HG02884 (cell line): ENCODE results near the gene SP7.
"Not testable (repeated sequence)": the region's sequence is repeated elsewhere in the genome, so short reads cannot be mapped to it uniquely, and the experiment has no call there.

ENCODE experiments used
- ATAC-seq: cut with Tn5 transposase; IDR thresholded peaks from one replicate; pipeline ENCODE4 v1.9.1; 2021; ENCODE audit warnings: mild to moderate bottlenecking, moderate library complexity; ENCODE audit not compliant: unreplicated experiment

The SP7 gene

DNA sequence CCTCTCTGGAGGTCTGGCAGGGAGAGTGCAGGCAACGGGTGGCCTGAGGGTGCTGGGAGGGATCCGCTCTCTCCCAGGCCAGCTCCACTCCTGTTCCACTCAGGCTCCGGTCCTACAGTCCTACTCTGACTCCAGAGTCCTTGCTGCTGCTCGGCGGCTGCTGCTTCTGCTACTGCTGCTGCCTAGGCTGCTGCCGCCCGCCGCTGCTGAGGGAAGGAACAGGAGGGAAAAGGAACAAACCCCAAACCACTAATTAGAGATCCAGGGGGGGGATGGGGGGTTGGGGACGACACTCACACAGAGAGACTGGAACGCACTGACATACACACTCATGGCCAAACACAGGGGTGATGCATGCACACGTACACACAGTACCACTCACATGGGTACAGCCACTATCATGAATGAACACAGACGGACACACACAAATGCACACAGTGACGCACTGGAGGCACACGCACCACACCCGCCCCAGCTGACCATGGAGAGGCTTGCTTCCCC, at the start of gene SP7:
SP7 (minus strand) TSS at position 174 of the 501 bp plus-strand sequence. CDS start 708 bp downstream, outside the sequence.
- no peak for ATAC-seq

DNA sequence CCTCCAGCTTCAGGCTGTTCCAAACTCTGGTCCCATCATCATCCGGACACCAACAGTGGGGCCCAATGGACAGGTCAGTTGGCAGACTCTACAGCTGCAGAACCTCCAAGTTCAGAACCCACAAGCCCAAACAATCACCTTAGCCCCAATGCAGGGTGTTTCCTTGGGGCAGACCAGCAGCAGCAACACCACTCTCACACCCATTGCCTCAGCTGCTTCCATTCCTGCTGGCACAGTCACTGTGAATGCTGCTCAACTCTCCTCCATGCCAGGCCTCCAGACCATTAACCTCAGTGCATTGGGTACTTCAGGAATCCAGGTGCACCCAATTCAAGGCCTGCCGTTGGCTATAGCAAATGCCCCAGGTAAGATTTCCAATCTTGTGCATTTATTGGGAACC, 47.1 kb upstream of the SP7 start:
- ATAC-seq: no peak

DNA sequence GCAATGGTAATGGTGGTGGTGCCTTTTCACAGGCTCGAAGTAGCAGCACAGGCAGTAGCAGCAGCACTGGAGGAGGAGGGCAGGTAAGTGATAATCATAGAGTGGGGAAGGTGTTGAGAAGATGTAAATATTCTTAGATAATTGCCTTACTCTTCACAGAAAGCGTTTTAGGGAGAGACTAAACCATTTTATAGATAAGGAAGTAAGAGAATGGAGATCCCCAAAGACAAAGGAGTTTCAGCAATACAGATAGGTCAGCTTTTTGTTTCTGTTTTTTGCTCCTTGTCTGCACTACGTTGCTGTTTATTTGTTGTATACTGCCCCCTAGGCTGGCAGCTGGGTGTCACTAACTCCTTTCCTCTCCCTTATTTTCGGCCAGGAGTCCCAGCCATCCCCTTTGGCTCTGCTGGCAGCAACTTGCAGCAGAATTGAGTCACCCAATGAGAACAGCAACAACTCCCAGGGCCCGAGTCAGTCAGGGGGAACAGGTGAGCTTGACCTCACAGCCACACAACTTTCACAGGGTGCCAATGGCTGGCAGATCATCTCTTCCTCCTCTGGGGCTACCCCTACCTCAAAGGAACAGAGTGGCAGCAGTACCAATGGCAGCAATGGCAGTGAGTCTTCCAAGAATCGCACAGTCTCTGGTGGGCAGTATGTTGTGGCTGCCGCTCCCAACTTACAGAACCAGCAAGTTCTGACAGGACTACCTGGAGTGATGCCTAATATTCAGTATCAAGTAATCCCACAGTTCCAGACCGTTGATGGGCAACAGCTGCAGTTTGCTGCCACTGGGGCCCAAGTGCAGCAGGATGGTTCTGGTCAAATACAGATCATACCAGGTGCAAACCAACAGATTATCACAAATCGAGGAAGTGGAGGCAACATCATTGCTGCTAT, 45.8 kb upstream of the SP7 start:
- ATAC-seq: no peak

DNA sequence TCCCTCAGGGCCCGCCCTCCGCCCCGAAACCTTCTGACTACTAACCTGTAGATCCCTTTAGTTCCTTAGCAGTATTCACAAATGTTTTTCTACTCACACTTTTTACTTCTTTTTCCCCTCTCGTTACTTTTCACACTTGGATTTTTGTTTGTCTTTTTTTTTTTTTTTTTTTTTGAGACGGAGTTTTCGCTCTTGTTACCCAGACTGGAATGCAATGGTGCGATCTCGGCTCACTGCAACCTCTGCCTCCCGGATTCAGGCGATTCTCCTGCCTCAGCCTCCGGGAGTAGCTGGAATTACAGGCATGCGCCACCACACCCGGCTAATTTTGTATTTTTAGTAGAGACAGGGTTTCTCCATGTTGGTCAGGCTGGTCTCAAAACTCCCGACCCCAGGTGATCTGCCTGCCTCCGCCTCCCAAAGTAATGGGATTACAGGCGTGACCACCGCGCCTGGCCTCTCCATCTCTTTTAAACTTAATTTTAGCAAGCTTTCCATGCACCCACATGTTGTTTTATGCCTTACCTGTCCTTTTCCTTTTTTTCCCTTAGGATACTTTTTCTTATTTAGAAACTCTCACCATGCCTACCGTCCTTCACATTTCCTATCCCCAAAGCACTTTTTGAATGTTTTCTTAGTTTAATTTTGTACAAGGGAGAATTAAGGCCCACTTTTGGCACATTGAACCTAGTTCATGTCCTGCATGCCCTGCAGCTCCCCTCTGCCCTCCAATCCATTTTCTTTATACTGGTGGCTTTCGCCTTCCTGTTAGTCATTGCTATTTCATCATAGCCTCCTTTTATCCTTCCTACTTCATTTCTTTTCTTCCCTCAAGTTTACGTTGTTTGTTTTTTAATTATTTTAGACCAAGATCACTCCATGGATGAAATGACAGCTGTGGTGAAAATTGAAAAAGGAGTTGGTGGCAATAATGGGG, 44.9 kb upstream of the SP7 start:
- no peak for ATAC-seq

DNA sequence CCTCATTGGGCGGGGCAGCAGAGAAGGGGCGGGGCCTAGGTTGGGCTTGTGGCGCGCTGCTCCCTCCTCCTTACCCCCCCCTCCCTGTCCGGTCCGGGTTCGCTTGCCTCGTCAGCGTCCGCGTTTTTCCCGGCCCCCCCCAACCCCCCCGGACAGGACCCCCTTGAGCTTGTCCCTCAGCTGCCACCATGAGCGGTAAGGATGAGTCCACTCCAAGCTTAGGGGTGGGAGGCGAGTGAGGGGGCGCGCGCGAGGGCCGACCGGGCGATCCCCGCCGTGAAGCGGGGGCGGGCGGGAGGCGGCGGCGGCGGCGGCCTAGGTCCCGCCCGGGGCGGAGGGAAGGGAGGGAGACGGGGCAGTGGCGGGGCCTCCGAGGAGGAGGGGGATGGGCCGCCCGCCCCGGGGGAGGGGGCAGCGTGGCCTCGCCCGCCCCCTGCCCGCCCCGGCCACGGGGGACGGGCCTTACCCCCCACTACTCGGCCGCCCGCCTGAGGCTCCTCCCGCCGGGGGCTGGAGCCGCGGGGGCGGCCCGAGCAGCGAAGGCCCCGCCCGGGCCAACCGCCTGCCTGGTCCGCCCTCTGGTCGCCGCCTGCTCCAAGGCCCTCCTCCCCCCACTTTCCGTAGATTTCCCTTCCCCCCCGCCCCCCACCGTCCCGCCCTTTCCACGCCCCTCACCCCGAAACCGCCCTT, 44.1 kb upstream of the SP7 start, which contains the start of gene SP1:
SP1 (plus strand) TSS at position 73 of the 690 bp plus-strand sequence; CDS start at position 189, 116 bp downstream.
- peak; percentile 31 for ATAC-seq

DNA sequence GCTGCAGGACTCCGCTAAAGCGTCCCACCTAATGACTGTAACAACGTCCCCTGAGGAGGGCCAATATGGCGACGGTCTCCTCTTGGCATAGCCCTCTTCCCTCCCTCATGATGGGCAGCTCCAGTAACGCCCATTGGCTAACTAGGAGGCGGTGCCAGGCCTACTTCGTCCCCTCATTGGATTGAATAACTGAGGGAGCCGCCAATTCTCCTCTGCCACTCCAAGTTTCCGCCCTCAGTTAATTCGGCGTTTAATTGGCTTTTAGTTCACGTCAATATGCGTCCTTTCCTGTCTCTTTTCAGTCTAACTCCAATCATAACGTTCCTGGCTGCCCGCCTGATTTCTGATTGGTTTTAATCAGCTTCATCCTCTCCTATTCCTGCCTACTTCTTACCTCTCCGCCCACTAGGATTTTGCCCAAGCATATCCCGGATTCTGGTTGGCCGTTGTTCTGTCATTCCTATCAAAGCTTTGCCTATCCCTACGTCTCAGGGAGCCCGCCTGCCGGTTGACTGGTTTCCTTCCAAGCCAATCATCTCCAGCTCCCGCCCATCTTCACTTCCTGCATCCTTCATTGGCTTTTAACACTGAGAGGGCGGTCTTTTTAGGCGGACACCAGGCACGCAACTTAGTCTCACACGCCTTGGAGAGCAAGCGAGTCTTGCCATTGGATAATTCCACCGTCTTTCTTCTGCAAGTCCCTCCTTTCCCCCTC, 43.4 kb upstream of the SP7 start:
- ATAC-seq: peak; percentile 64

DNA sequence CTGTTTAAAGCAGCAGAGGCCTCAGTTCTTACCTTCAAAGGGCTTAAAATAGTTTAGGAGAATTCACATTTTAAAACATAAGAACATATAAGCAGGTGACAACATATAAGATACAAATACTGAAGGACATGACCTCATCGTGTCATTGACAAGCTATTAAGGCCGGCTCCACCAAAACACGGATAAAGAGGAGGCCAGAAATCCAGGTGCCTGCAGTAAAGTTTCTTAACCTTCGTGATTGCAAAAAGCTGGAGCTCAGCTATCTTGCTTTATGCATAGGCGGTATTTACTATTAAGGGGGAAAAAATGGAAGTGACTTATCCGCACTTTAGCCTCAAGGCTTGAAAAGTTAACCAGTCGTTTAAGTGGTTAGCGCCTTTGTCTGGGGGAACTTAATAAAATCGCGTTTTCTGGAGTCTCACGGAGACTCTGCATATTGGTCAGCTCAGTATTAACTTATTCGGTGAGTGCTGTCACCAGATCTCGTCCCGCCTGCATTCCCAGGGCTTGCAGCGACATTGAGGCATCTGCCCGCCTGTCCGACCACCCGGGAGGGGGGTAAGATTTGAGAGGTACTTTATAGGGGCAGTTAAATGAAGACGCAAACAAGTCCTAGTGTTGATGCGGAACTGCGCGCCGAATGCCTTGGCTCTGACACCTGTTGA, 42.7 kb upstream of the SP7 start:
- ATAC-seq: no peak

DNA sequence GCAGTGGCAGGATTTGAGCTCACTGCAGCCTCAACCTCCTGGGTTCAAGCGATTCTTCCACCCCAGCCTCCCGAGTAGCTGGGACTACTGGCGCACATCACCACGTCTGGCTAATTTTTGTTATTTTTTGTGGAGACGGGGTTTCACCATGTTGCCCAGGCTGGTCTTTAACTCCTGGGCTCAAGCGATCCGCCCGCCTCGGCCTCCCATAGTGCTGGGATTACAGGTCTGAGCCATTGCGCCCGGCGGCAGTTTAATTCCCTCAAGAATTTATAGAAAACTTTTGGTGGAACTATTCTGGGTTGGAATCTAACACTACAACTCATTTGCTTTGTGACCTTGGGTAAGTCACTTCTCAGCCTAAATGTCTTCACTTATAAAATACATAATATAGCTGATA, 42.1 kb upstream of the SP7 start:
- ATAC-seq: no peak

DNA sequence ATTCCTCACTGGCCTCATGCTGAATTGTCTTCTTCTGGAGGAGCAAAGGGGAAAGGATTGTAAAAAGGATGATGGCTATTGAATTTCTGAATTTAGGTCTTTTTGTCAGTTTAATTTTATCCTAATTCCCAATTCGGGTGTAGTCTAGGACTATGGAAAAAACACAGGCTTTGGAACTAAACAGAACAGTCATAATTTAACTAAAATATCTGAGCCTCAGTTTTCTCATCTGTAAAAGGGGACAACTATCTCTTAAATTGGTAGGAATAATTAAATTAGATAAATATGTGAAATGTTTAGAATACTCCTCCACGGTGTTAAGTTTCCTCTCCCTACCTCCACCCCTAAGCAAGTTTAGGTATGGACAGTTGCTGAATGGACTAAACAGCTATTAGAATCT, 40.6 kb upstream of the SP7 start:
- ATAC-seq: no peak

DNA sequence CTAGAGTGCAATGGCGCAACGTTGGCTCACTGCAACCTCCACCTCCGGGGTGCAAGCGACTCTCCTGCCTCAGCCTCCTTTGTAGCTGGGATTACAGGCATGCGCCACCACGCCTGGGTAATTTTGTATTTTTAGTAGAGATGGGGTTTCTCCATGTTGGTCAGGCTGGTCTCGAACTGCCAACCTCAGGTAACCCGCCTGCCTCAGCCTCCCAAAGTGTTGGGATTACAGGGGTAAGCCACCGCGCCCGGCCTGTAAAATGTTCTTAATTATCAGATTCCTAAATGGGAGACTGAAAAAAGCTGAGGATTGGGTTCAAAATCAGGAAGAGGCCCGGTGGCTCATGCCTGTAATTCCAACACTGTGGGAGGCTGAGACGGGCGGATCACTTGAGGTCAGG, 38.1 kb upstream of the SP7 start:
- not testable (repeated sequence) for ATAC-seq

DNA sequence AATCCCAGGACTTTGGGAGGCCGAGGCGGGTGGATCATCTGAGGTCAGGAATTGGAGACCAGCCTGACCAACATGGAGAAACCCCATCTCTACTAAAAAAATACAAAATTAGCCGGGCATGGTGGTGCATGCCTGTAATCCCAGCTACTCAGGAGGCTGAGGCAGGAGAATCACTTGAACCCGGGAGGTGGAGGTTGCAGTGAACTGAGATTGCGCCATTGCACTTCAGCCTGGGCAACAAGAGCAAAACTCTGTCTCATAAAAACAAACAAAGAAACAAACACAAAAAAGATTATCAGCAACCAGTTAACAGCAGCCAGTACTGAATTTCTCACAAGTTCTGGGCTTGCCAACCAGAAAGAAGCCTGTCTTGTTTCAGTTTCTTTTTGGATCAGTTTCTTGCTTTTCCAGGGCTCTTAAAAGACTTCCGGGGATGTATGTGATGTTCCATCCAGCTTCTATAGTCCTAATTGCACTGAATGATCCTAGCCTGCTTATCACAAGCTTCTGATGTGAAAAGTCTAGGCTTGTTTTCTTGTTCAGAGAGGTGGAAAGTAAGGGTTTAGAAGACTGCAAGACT, 37.5 kb upstream of the SP7 start:
- ATAC-seq: not testable (repeated sequence)

DNA sequence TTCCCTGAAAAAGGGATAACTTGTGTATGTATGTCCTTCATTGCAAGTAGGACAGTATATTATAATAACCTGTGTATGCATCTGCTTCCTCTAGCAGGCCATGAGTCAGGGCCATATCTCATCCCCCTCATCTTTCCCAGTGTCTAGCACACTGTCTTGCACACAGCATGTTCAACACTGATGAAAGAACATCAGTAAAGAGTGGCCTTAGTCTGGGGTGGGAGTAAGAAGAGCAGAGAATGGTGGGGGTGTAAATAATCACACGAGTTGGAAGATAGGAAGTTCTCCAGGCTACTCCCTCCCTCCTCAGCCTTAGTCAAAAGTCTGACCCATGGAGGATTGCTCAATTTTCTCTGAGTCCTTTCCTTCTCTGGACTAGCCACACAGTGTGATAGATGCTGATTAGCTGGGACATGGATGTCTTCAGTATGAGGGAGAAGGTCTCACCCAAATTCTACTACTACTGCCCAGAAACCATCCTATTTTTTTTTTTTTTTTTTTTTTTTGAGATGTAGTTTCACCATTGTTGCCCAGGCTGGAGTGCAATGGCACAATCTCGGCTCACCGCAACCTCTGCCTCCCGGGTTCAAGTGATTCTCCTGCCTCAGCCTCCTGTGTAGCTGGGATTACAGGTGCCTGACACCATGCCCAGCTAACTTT, 29.2 kb upstream of the SP7 start:
- ATAC-seq: no peak

DNA sequence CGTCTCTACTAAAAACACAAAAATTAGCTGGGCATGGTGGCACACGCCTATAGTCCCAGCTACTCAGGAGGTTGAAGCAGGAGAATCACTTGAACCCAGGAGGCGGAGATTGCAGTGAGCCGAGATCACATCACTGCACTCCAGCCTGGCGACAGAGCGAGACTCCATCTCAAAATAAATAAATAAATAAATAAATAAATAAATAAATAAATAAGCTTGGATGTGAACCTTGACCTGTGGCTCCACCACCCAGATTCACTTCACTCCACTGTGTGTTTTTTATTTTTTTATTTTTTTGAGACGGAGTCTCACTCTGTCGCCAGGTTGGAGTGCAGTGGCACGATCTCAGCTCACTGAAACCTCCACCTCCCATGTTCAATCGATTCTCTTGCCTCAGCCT, 25.5 kb upstream of the SP7 start:
- ATAC-seq: not testable (repeated sequence)

DNA sequence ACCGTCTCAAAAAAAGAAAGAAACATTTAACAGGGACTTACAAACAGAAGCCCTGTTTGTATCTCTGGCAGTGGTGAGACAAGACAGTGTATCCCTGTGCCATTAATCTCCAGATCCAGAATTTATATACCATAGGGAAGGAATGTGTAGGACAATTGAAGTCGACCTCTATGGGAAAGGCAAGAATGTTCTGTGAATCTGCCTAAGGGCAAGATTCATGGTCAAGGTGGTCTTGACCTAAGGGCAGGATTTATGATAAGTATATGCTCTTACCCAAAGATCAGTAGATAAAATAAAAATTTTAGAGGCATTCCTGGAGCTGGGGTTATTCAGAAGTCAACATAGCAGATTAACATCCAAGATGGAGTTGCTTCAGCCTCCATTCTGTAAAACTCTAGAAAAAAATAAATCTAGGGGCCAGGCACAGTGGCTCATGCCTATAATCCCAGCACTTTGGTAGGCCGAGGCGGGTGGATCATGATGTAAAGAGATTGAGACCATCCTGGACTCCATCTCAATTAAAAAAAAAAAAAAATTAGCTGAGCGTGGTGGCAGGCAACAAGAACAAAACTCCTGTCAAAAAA, 22.8 kb upstream of the SP7 start:
- no peak for ATAC-seq

DNA sequence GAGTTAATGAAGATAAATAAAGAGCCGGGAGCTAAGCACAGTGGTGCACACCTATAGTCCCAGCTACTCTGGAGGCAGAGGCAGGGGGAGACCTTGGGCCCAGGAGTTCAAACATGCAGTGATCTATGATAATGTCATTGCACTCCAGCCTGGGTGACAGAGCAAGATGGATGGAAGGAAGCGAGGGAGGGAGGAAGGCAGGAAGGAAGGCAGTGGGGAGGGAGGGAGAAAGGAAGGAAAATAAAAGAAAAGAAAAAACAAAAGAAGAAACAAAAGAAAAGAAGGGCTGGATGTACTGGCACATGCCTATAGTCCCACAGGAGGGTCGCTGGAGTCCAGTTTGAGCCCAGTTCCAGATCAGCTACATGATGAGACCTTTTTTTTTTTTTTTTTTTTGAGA, 19.0 kb upstream of the SP7 start:
- no peak for ATAC-seq

DNA sequence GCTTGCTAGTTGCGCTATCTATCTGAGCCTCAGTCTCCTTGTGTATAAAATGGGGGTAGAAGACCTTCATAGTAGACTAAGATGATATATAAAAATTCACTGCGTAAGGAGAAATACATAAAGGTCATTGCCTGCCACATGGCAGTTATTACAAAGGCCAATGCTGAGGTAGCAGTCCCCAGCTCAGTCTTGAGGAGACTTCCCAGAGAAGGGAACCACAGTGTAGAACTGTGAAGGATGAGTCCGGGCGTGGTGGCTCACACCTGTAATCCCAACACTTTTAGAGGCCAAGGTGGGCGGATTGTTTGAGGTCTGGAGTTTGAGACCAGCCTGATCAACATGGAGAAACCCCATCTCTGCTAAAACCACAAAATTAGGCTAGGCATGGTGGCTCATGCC, 17.1 kb upstream of the SP7 start:
- ATAC-seq: no peak

DNA sequence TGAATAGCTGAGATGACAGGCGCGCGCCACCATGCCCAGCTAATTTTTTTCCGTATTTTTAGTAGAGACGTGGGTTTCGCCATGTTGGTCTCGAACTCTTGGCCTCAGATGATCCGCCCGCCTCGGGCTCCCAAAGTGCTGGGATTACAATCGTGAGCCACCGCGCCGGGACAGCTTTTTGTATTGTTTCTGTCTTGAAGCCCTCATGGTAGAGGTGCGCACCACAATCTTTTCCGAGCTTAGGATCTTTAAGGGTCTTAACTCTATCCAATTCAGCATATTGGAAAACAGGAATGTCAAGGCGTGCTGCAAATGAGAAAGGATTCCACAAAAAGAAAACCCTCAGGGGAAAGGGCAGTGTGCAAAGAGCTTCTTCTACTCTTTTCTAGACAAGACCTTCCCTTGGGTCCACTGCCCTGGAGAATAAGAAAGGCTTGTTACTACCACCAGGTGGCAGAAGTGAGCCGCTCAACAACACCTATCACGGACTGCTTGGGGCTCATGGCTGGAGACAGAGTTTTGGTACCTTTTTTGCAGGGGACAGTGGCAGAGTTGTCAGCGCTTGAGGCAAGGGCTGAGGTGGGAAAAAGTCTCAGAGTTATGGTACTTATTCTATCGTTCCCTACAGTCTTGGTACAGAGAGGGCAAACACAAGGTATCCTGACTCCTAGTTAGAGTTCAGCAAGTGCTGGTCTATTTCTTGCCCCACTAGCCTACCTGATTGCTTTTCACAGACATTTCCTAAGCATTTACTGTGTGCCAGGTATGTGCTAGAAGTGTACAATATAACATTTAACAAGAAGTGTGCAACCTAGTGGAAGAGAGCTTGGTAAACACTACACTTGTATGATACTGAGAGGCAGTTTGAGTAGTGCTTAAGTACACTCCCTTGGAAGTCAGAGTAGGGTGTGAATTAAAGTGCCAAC, 16.4 kb upstream of the SP7 start:
- peak; percentile 62 for ATAC-seq
